Colonic mucosa (tissue), 4 donors: ENCODE measurements around the gene RAB5IF. TPM values are rescaled to one million over a fixed set of nuclear protein-coding genes. Genes with fewer than 3 reads are reported as not detected.

Experiments used
- DNase-seq: peaks from one replicate; pipeline ENCODE4 v3.0.0-alpha.2; 2020
- H3K27ac ChIP-seq: fragments of 200-600 bp; one replicate; pipeline ENCODE4 v1.8.0; 2021
- H3K27me3 ChIP-seq: fragments of 200-600 bp; one replicate; pipeline ENCODE4 v1.8.0; 2021
- H3K36me3 ChIP-seq: fragments of 200-600 bp; one replicate; pipeline ENCODE4 v1.8.0; 2021
- H3K4me1 ChIP-seq: fragments of 200-600 bp; one replicate; pipeline ENCODE4 v1.8.0; 2021; ENCODE audit warnings: mild to moderate bottlenecking
- H3K4me3 ChIP-seq: fragments of 200-600 bp; one replicate; pipeline ENCODE4 v1.8.0; 2021
- H3K9ac ChIP-seq, 2 donors: one replicate each; pipeline ENCODE4 v1.7.0; 2013; ENCODE audit warnings: control low read depth in 2 of 2, low read depth in 2 of 2, low read length in 2 of 2
- H3K9me3 ChIP-seq: fragments of 200-600 bp; one replicate; pipeline ENCODE4 v1.8.0; 2021
- CTCF ChIP-seq: fragments of 200-600 bp; IDR thresholded peaks from one replicate; pipeline ENCODE4 v1.8.0; 2022; ENCODE audit warnings: antibody characterized with exemption, mild to moderate bottlenecking
- intact Hi-C: fragments of 100-400 bp; cut with DNase I; formaldehyde crosslinking; loops from one replicate; pipeline ENCODE4 v1.14.1; 2022
- total RNA-seq, 2 donors: library from RNA; stranded (reverse); fragmentation: NEBNext Ultra II Directional in 1 of 2; extraction: Animal tissue kit (Norgen Biotek cat#: 25700) in 1 of 2; gene quantifications; one replicate each; pipeline ENCODE4 v1.2.1, GENCODE V29; 2021
- donor health status: healthy.
- donor health status: DM: no; HTN: no; CAD: no.
- donor health status: DM: no; HTN: no; CAD: no.

Gene RAB5IF
- total RNA-seq, 2 donors from 2014 or later, result 143 to 207 TPM

- no peak overlapping the region for H3K27ac ChIP-seq
- H3K9ac ChIP-seq, result no peak overlapping the region
- no peak for DNase-seq
- no peak for TF ChIP-seq CTCF
- no peak overlapping the region for H3K4me3 ChIP-seq
- no peaks in the 10 kb centered on the region for H3K36me3 ChIP-seq
- H3K27me3 ChIP-seq, result no peaks in the 10 kb centered on the region
- no peaks in the 10 kb centered on the region for H3K9me3 ChIP-seq
- intact Hi-C loops, result no loop called here
- no peaks in the 10 kb centered on the region for H3K4me1 ChIP-seq
Observed at GRCh38 chr20:36569847-36570429, 35.6 kb upstream of the RAB5IF start.

GRCh38 chr20:36571564-36572504 is 33.7 kb upstream of the RAB5IF start:
- no peaks in the 10 kb centered on the region for H3K4me1 ChIP-seq
- intact Hi-C loops, result no loop called here
- no peak for DNase-seq
- H3K9ac ChIP-seq, result no peak overlapping the region
- no peaks in the 10 kb centered on the region for H3K36me3 ChIP-seq
- no peak overlapping the region for H3K4me3 ChIP-seq
- no peak overlapping the region for H3K27ac ChIP-seq
- H3K27me3 ChIP-seq, result no peaks in the 10 kb centered on the region
- no peak for TF ChIP-seq CTCF
- H3K9me3 ChIP-seq, result no peaks in the 10 kb centered on the region

GRCh38 chr20:36572701-36573102 is 32.9 kb upstream of the RAB5IF start:
- Histone ChIP-seq H3K27ac (peak overlapping the region; percentile 74), H3K4me3 (peak overlapping the region; percentile 57), H3K9me3 (no peaks in the 10 kb centered on the region), H3K9ac (peak overlapping the region; percentile 58 to 66), H3K36me3 (no peaks in the 10 kb centered on the region), H3K27me3 (no peaks in the 10 kb centered on the region), H3K4me1 (no peaks in the 10 kb centered on the region)
- peak; percentile 33 for DNase-seq
- no peak for TF ChIP-seq CTCF
- intact Hi-C loops, result no loop called here

- Histone ChIP-seq H3K4me1 (no peaks in the 10 kb centered on the region), H3K9ac (peak within 1 kb of the TSS; percentile 70), H3K36me3 (no peaks in the 10 kb centered on the region), H3K27me3 (no peaks in the 10 kb centered on the region), H3K9me3 (no peaks in the 10 kb centered on the region), H3K27ac (peak within 1 kb of the TSS; percentile 74), H3K4me3 (peak within 1 kb of the TSS; percentile 57)
- peak; percentile 77 for DNase-seq
- intact Hi-C loops, result no loop called here
- no peak for TF ChIP-seq CTCF
Observed at GRCh38 chr20:36573103-36573797, 32.3 kb upstream of the RAB5IF start, which contains the start of gene TGIF2. Gene TGIF2 (plus strand): TSS chr20:36573597. CDS start chr20:36578775, 5,178 bp downstream.

- no peaks in the 10 kb centered on the region for H3K4me1 ChIP-seq
- peak overlapping the region; percentile 57 for H3K4me3 ChIP-seq
- H3K27me3 ChIP-seq, result no peaks in the 10 kb centered on the region
- no peaks in the 10 kb centered on the region for H3K9me3 ChIP-seq
- H3K27ac ChIP-seq, result peak overlapping the region; percentile 74
- H3K36me3 ChIP-seq, result no peaks in the 10 kb centered on the region
- no peak for TF ChIP-seq CTCF
- intact Hi-C loops, result no loop called here
- peak overlapping the region; percentile 66 to 70 for H3K9ac ChIP-seq
- DNase-seq, result peak; percentile 36
Observed at GRCh38 chr20:36573798-36574365, 31.7 kb upstream of the RAB5IF start.
